HK-2 (cell line): ENCODE data around the gene ZBTB3.
"Not testable (repeated sequence)": the region's sequence is repeated elsewhere in the genome, so short reads cannot be mapped to it uniquely, and the experiment has no call there.

Experiments used
- DNase-seq: peaks from one replicate; pipeline ENCODE4 v3.0.0-alpha.2; 2018; ENCODE audit not compliant: unreplicated experiment

The ZBTB3 gene

GRCh38 chr11:62753736-62754603 lies at the start of gene ZBTB3:
Gene ZBTB3, minus strand, starts transcription at chr11:62754160. Its CDS starts 496 bp downstream, at chr11:62753664.
- DNase-seq, result peak; percentile 93

GRCh38 chr11:62801071-62801470 lies 47.1 kb upstream of the ZBTB3 start:
- DNase-seq, result no peak

- no peak for DNase-seq
Observed at GRCh38 chr11:62799486-62799885, 45.5 kb upstream of the ZBTB3 start.

- no peak for DNase-seq
Observed at GRCh38 chr11:62796281-62796680, 42.3 kb upstream of the ZBTB3 start.

- DNase-seq, result no peak
Observed at GRCh38 chr11:62794201-62794775, 40.3 kb upstream of the ZBTB3 start.

GRCh38 chr11:62792202-62792575 lies 38.2 kb upstream of the ZBTB3 start:
- no peak for DNase-seq

- peak; percentile 80 for DNase-seq
Observed at GRCh38 chr11:62791501-62792201, 37.7 kb upstream of the ZBTB3 start, which contains the start of gene TMEM223. Gene TMEM223, minus strand, starts transcription at chr11:62792006. Its CDS starts 12 bp downstream, at chr11:62791994.

- no peak for DNase-seq
Observed at GRCh38 chr11:62789576-62789975, 35.6 kb upstream of the ZBTB3 start.

- no peak for DNase-seq
Observed at GRCh38 chr11:62788991-62789390, 35.0 kb upstream of the ZBTB3 start.

GRCh38 chr11:62787005-62787759 lies 33.2 kb upstream of the ZBTB3 start, which contains the start of gene TMEM179B:
Gene TMEM179B, plus strand, starts transcription at chr11:62787402. Its CDS starts 30 bp downstream, at chr11:62787432.
- DNase-seq, result peak; percentile 96

GRCh38 chr11:62786318-62787004 lies 32.5 kb upstream of the ZBTB3 start:
- peak; percentile 80 for DNase-seq

GRCh38 chr11:62782753-62783152 lies 28.8 kb upstream of the ZBTB3 start:
- no peak for DNase-seq

GRCh38 chr11:62778441-62778840 lies 24.5 kb upstream of the ZBTB3 start:
- no peak for DNase-seq

GRCh38 chr11:62777389-62777788 lies 23.4 kb upstream of the ZBTB3 start:
- no peak for DNase-seq

GRCh38 chr11:62775646-62776045 lies 21.7 kb upstream of the ZBTB3 start:
- DNase-seq, result no peak

- DNase-seq, result no peak
Observed at GRCh38 chr11:62774407-62774806, 20.4 kb upstream of the ZBTB3 start.

- peak; percentile 93 for DNase-seq
Observed at GRCh38 chr11:62771144-62772021, 17.4 kb upstream of the ZBTB3 start, which contains the start of gene TAF6L. Gene TAF6L, plus strand, starts transcription at chr11:62771396. Its CDS starts 4,388 bp downstream, at chr11:62775784.

GRCh38 chr11:62770778-62771143 lies 16.8 kb upstream of the ZBTB3 start:
- no peak for DNase-seq

- DNase-seq, result not testable (repeated sequence)
Observed at GRCh38 chr11:62760867-62761227, 6.9 kb upstream of the ZBTB3 start.
